HK-2 (cell line): ENCODE results near the gene NRBF2.
"Not testable (repeated sequence)": the region's sequence is repeated elsewhere in the genome, so short reads cannot be mapped to it uniquely, and the experiment has no call there.

ENCODE experiments used
- DNase-seq: peaks from one replicate; pipeline ENCODE4 v3.0.0-alpha.2; 2018; ENCODE audit not compliant: unreplicated experiment

Gene NRBF2

GRCh38 chr10:63116452-63117072, 16.6 kb upstream of the NRBF2 start:
- DNase-seq = no peak

GRCh38 chr10:63119041-63119440, 14.1 kb upstream of the NRBF2 start:
- DNase-seq = no peak

GRCh38 chr10:63120554-63120953, 12.6 kb upstream of the NRBF2 start:
- DNase-seq = no peak

- no peak for DNase-seq
Observed at GRCh38 chr10:63123727-63124362, 9.3 kb upstream of the NRBF2 start.

- DNase-seq = no peak
Observed at GRCh38 chr10:63125459-63125858, 7.7 kb upstream of the NRBF2 start.

GRCh38 chr10:63128443-63128842, 4.7 kb upstream of the NRBF2 start:
- no peak for DNase-seq

GRCh38 chr10:63129888-63130287, 3.2 kb upstream of the NRBF2 start:
- DNase-seq = no peak

- no peak for DNase-seq
Observed at GRCh38 chr10:63132651-63133055, 475 bp upstream of the NRBF2 start.

GRCh38 chr10:63133821-63134557, 861 bp downstream of the NRBF2 start:
- no peak for DNase-seq

- no peak for DNase-seq
Observed at GRCh38 chr10:63137306-63137705, 4.2 kb downstream of the NRBF2 start.

GRCh38 chr10:63140077-63140476, 6.9 kb downstream of the NRBF2 start:
- no peak for DNase-seq

- DNase-seq = no peak
Observed at GRCh38 chr10:63142136-63142535, 9.0 kb downstream of the NRBF2 start.

GRCh38 chr10:63143987-63144386, 10.9 kb downstream of the NRBF2 start:
- DNase-seq = no peak

GRCh38 chr10:63145782-63146181, 12.7 kb downstream of the NRBF2 start:
- DNase-seq = no peak

- no peak for DNase-seq
Observed at GRCh38 chr10:63146503-63146902, 13.4 kb downstream of the NRBF2 start.

GRCh38 chr10:63150745-63151144, 17.6 kb downstream of the NRBF2 start:
- DNase-seq = no peak

GRCh38 chr10:63153868-63154545, 20.9 kb downstream of the NRBF2 start:
- DNase-seq = not testable (repeated sequence)

- no peak for DNase-seq
Observed at GRCh38 chr10:63154546-63155387, 21.6 kb downstream of the NRBF2 start.

- DNase-seq = no peak
Observed at GRCh38 chr10:63155388-63156020, 22.4 kb downstream of the NRBF2 start.

- DNase-seq = no peak
Observed at GRCh38 chr10:63156236-63156635, 23.1 kb downstream of the NRBF2 start.
